Renal cortical epithelial cell (primary cell): Measurements from ENCODE around the gene FBXO24. TPM values are rescaled to one million over a fixed set of nuclear protein-coding genes. Genes with fewer than 3 reads are reported as not detected.
"Not testable (repeated sequence)": the region's sequence is repeated elsewhere in the genome, so short reads cannot be mapped to it uniquely, and the experiment has no call there.

Experiments used
- DNase-seq: peaks from one replicate; pipeline ENCODE4 v3.0.0-alpha.2; 2011; ENCODE audit warnings: low read depth
- total RNA-seq: library from RNA; depleted of rRNA; stranded (reverse); fragments of >200 nt; gene quantifications from 2 replicates; pipeline ENCODE4 v1.2.3, GENCODE V29; 2014

The FBXO24 gene
- total RNA-seq, 1 donor from 2014 or later, result 0.35 TPM

GRCh38 chr7:100556541-100556940 is 29.6 kb upstream of the FBXO24 start:
- DNase-seq, result peak; percentile 38

GRCh38 chr7:100559127-100559526 is 27.0 kb upstream of the FBXO24 start:
- DNase-seq, result no peak

- DNase-seq, result no peak
Measured at GRCh38 chr7:100561491-100562194, 24.5 kb upstream of the FBXO24 start.

GRCh38 chr7:100562195-100563099 is 23.7 kb upstream of the FBXO24 start:
- DNase-seq, result no peak

GRCh38 chr7:100563100-100563564 is 23.0 kb upstream of the FBXO24 start:
- no peak for DNase-seq

- no peak for DNase-seq
Measured at GRCh38 chr7:100563809-100564400, 22.2 kb upstream of the FBXO24 start.

GRCh38 chr7:100564405-100564804 is 21.7 kb upstream of the FBXO24 start:
- DNase-seq, result not testable (repeated sequence)

- no peak for DNase-seq
Measured at GRCh38 chr7:100565133-100565571, 21.0 kb upstream of the FBXO24 start.

GRCh38 chr7:100566018-100566531 is 20.1 kb upstream of the FBXO24 start:
- no peak for DNase-seq

- DNase-seq, result no peak
Measured at GRCh38 chr7:100567031-100567730, 18.9 kb upstream of the FBXO24 start.

- DNase-seq, result no peak
Measured at GRCh38 chr7:100567751-100568175, 18.4 kb upstream of the FBXO24 start.

GRCh38 chr7:100568176-100568895 is 17.8 kb upstream of the FBXO24 start:
- no peak for DNase-seq

GRCh38 chr7:100568896-100569844 is 17.0 kb upstream of the FBXO24 start:
- DNase-seq, result no peak

GRCh38 chr7:100570954-100571828 is 14.9 kb upstream of the FBXO24 start:
- DNase-seq, result no peak

- DNase-seq, result no peak
Measured at GRCh38 chr7:100571829-100572116, 14.4 kb upstream of the FBXO24 start.

GRCh38 chr7:100572281-100572948 is 13.7 kb upstream of the FBXO24 start:
- DNase-seq, result no peak

GRCh38 chr7:100572949-100573675 is 13.0 kb upstream of the FBXO24 start:
- DNase-seq, result no peak
